NCI-H345 treated with DMSO at 0.1 percent for 48 hours (cell line): ENCODE data around the gene NT5DC4.

ENCODE experiments used
- DNase-seq: peaks from one replicate; lab custom pipeline; 2025; ENCODE audit not compliant: unreplicated experiment; lab: John Stamatoyannopoulos, UW

The NT5DC4 gene

DNA sequence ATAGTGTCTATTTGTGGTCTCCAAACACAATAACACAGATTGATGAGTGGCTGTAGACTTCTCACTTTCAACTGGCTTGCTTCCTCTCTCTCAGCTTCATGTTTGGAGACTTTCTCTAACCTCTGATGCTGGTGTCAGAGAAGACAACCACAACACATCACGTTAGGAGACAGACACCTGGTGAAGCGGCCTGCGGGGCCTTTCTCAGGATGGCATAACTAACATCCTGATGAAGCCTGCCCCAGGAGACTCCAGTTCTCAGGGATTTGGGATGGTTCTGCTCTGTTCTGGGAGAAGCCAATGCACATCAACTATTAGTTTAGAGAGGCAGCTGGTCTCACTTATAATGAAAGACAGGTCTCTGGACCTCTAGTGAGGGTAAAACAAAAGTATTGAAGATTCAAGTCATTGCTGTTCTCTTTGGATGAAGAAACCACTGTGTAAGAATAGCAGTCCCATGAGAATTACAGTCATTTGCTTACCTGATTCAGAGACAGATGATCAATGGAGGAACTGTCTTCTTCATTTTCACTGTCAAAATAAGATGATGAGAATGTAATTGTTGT, 61.5 kb downstream of the NT5DC4 start:
- no peak for DNase-seq

DNA sequence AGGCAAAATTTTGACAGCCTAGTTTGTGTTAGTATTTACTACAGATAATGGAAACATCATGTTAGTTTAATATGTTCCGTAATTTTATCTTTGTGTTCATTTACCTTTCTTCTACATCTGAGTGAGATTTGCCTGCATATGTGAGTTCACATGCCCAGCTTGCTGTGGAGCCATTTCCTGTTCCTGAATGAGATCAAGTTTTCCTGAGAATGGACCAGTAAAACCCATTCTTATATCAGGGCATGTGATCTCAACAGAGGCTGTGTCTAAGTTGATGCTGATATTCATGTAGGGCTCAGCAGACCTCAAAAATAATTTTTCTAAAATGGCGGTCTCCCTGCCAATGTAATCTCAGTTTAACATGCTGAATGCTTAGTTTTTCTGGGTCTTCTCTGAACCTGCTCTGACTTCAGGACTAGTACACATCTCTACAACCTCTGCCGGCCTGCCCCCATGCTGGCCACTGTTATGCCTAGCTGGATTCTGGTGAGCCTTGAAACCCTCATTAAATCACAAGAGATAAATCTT, 62.4 kb downstream of the NT5DC4 start:
- no peak for DNase-seq

DNA sequence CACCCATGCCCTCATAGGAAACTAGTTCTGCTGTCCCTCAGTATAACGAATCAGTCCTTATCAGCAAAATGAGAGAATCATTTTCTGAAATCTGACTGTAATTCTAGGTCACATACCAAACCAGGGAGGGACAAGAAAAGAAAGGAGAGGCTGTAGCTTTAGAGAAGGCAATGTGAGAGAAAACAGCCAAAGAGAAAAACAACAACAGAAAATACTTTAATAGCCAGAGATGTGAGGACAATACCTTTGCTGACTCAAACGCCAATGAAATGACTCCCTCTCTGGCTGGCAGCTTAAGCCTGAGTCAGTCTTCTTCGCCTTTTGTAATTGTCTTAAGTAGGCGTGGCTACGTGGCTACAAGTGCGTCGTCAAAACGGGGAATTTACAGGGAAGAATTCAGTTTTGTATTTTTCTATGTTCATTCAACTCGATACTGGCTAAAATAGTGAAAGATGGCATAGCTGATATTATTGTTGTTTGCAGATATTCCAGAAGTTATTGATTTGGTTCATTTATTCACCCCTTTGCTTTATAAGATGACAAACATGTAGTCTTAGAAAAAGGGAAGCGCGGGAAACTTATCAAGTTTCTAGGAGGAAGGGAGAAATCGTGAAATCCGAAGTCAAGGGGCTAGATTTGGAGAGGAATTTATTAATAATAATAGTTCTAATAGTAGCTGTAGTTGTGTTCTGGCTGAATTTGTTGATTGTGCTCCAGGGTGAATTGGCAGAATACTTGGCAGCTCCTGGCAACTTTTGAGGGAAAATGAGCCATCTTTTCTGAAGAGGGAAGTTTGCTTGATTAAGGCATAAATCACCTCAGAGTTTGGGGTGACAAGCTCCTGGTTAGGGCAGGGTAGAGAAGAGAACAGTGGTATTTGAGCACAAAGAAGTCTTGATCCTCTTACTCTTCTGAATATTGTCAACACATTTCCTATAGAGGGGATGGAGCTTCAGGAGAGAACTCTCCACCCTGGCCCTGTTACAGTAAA, 63.7 kb downstream of the NT5DC4 start, which contains the start of gene IL1A:
TSS of gene IL1A (minus strand) at position 295 of the 991 bp plus-strand sequence. CDS start 723 bp downstream, outside the sequence.
- DNase-seq: no peak

DNA sequence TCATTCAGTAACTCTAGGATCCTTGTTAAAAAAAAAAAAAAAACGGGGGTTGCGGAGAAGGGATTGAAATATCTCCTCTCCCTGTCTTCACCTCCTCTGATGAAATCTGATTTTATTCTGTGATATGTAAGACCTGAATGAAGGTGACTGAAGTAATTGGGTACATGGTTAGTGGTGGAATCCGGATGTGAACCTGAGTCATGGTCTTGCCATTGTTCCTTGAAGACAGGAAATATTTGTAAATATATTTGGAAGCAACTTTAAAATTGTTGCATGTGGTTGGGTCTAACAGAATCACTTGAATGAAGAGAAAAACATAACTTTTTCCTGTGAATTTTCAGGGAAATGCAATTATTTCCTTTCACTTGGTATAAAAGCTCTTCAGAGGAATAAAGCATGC, 66.5 kb downstream of the NT5DC4 start:
- DNase-seq: no peak

DNA sequence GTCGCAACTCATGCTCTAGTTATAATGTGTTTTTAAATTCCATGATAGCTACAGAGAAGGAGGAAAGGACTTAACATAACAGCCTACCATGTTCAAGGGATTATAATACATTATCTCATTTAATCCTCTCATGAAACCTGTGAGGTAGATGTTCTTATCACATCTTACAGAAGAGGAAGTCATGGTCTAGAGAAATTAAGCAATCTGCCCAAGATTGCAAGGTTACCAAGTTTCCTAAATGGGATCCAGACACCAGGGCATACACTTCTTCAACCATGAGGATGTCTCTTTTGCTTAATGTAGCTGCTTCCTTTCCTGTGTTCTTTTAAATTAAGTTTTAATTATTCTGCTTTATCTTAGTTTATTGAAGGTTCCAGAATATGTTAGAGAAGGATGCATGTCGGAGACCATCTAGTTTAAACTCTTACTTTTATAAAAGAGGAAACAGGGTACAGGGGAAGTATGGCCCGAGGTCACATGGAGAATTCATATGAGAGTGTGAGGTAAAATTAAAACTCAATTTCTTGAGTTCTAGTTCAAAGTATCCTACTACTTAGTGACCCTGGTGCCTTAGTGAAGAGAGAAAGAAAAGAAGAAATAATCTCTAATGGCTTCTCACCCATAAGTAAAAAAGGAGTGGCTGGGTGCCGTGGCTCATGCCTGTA, 67.0 kb downstream of the NT5DC4 start:
- no peak for DNase-seq

DNA sequence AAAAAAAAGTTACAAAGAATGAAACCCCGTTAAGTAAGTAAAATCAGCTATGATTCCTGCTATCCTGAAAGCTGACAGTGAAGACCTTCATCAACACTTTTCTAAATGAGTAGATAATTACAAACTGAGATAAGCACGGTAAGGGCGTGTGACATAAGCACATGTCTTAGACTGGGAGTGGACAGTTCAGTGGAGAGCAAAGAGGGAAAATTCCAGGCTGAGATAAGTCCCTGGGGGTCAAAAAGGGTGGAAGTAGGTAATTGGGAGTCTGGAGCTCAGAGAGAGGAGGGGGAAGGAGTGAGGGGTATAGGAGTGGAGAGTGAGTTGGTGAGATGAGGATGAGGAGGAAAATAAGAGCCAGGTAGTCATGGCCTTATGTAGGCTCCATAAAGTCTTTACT, 67.8 kb downstream of the NT5DC4 start:
- no peak for DNase-seq
